ENCODE data around the gene RSPH10B.
A peak's percentile ranks its signal among the peaks of the same experiment; 100 is the strongest.
"Not testable (repeated sequence)": the region's sequence is repeated elsewhere in the genome, so short reads cannot be mapped to it uniquely, and the experiment has no call there.

RSPH10B gene

GRCh38 chr7:5926263-5926870 lies 44.1 kb downstream of the RSPH10B start:
- DNase-seq: not testable (repeated sequence)

- DNase-seq: not testable (repeated sequence)
These were observed 45.9 kb downstream of the RSPH10B start for GRCh38 chr7:5924630-5925029.

- DNase-seq: not testable (repeated sequence)
These were observed 46.3 kb downstream of the RSPH10B start for GRCh38 chr7:5924180-5924579.

GRCh38 chr7:5916529-5916928 lies 54.0 kb downstream of the RSPH10B start:
- not testable (repeated sequence) for DNase-seq

GRCh38 chr7:5908835-5909234 lies 61.7 kb downstream of the RSPH10B start:
- DNase-seq: not testable (repeated sequence)

GRCh38 chr7:5904726-5905125 lies 65.8 kb downstream of the RSPH10B start:
- DNase-seq: not testable (repeated sequence)

- not testable (repeated sequence) for DNase-seq
These were observed 67.5 kb downstream of the RSPH10B start for GRCh38 chr7:5903002-5903401.

- DNase-seq: peak; percentile 88
These were observed 71.8 kb downstream of the RSPH10B start, which contains the start of gene CCZ1 for GRCh38 chr7:5898480-5899224. TSS of gene CCZ1 (plus strand) at chr7:5898733. CDS start at chr7:5898800, 67 bp downstream.

GRCh38 chr7:5897369-5897919 lies 73.0 kb downstream of the RSPH10B start:
- DNase-seq: not testable (repeated sequence)

DNA sequence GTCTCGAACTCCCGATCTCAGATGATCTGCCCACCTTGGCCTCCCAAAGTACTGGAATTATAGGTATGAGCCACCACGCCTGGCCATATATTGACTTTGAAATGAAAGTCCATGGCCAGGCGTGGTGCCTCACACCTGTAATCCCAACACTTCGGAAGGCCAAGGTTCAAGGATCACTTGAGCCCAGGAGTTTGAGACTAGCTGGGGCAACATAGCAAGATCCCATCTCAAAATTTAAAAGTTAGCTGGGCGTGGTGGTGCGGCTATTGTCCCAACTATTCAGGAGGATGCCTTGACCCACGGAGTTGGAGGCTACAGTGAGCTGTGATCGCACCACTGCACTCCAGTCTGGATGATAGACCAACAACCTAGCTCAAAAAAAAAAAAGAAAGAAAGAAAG lies 78.0 kb downstream of the RSPH10B start:
- DNase-seq: no peak

- not testable (repeated sequence) for DNase-seq
These were observed 80.2 kb downstream of the RSPH10B start for GRCh38 chr7:5890244-5890643.

- DNase-seq: not testable (repeated sequence)
These were observed 82.5 kb downstream of the RSPH10B start for GRCh38 chr7:5888021-5888420.

DNA sequence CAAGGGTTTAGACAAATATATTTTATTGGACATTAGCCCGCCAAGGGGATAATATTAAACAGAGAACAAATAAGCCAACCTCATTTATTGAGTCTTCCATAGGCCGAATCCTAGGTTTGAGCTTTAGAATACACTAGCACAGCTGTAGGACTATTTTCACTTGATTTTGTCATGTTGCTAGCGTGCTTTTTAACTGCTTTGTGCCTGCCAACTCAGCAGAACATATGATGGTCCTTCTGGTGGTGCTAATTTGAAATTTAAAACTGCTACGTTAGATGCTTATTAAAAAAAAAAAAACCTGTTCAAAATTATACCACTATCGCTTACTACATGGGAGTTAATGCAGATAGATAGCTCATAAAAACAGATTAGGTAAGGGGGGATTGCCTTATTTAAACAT lies 86.1 kb downstream of the RSPH10B start:
- not testable (repeated sequence) for DNase-seq

DNA sequence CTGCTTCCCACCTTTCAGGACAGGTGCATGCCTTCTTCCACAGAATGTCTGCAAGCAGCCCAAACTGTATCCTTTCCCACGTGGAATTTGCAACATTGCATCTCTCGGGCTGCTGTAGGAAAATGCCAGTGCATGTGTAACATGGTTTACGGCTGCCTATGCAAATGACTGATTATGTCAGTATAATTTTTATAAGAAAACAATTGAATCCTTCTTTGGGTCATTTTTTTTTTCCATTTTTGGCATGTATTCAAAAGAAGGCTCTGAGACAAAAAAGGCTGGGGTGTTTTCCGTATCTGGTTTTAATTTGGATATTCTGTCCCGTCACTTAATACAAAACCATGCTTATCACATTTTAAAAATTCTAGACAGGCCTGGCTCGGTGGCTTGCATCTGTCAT lies 90.4 kb downstream of the RSPH10B start:
- not testable (repeated sequence) for DNase-seq

DNA sequence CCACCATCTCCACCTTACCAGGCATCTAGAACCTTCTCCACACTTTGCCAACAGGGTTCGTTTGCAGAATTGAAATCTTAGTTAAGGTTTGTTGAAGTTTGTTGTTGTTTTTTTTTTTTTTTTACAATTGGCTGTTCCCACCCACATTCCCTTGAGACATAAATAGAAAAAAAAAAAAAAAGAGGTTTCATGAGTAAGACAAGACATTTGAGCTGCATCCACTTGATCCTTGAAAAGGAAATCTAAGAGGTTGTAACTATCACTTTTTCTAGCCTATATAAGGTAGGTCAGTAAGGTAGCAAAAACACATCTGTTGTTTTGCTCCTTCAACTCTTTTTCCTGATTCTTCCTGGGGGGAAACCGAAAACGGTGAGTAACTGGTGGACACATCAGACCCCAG lies 90.9 kb downstream of the RSPH10B start:
- not testable (repeated sequence) for DNase-seq
